ENCODE data around the gene CASS4.
"Not testable (repeated sequence)": the region's sequence is repeated elsewhere in the genome, so short reads cannot be mapped to it uniquely, and the experiment has no call there.

Gene CASS4

GRCh38 chr20:56392881-56393482, 19.1 kb upstream of the CASS4 start:
- no peak for DNase-seq

GRCh38 chr20:56393653-56394052, 18.4 kb upstream of the CASS4 start:
- DNase-seq: no peak

GRCh38 chr20:56395166-56395565, 16.9 kb upstream of the CASS4 start:
- no peak for DNase-seq

- DNase-seq: peak; percentile 2
Measured at GRCh38 chr20:56400001-56400640, 11.9 kb upstream of the CASS4 start.

- DNase-seq: no peak
Measured at GRCh38 chr20:56403465-56403864, 8.6 kb upstream of the CASS4 start.

- not testable (repeated sequence) for DNase-seq
Measured at GRCh38 chr20:56405356-56405755, 6.7 kb upstream of the CASS4 start.

GRCh38 chr20:56406910-56407309, 5.2 kb upstream of the CASS4 start:
- DNase-seq: no peak

GRCh38 chr20:56409521-56409920, 2.5 kb upstream of the CASS4 start:
- DNase-seq: no peak

GRCh38 chr20:56409956-56410355, 2.1 kb upstream of the CASS4 start:
- DNase-seq: no peak

- not testable (repeated sequence) for DNase-seq
Measured at GRCh38 chr20:56411287-56411686, 773 bp upstream of the CASS4 start.

GRCh38 chr20:56412473-56412790, 372 bp downstream of the CASS4 start:
- DNase-seq: no peak

- no peak for DNase-seq
Measured at GRCh38 chr20:56412949-56413348, 889 bp downstream of the CASS4 start.

GRCh38 chr20:56414842-56415765, 3.0 kb downstream of the CASS4 start:
- no peak for DNase-seq

- no peak for DNase-seq
Measured at GRCh38 chr20:56417402-56417801, 5.3 kb downstream of the CASS4 start.

- no peak for DNase-seq
Measured at GRCh38 chr20:56417911-56418310, 5.9 kb downstream of the CASS4 start.

GRCh38 chr20:56418385-56418861, 6.4 kb downstream of the CASS4 start:
- DNase-seq: no peak

GRCh38 chr20:56420028-56420427, 8.0 kb downstream of the CASS4 start:
- DNase-seq: no peak

- no peak for DNase-seq
Measured at GRCh38 chr20:56420940-56421688, 9.1 kb downstream of the CASS4 start.

- no peak for DNase-seq
Measured at GRCh38 chr20:56422076-56422823, 10.2 kb downstream of the CASS4 start.

GRCh38 chr20:56422824-56423189, 10.7 kb downstream of the CASS4 start:
- no peak for DNase-seq

- DNase-seq: no peak
Measured at GRCh38 chr20:56423211-56423610, 11.2 kb downstream of the CASS4 start.

GRCh38 chr20:56423886-56424285, 11.8 kb downstream of the CASS4 start:
- no peak for DNase-seq
